Body of pancreas (tissue), 4 donors: ENCODE data around the gene EPB42.

Experiments used
- CTCF ChIP-seq, 7 experiments: fragments of 450-650 bp in 4 of 7; fragments of 200-600 bp in 3 of 7; sonication (generic) in 3 of 7; IDR thresholded peaks; one replicate each; pipeline ENCODE4 v1.5.1; 2016 to 2019; ENCODE audit warnings: antibody characterized with exemption in 7 of 7
- POLR2A ChIP-seq, 3 donors: fragments of 450-650 bp; IDR thresholded peaks; one replicate each; pipeline ENCODE4 v1.6.1; 2016; ENCODE audit warnings: antibody characterized with exemption in 3 of 3, mild to moderate bottlenecking in 2 of 3

- TF ChIP-seq POLR2A (IDR thresholded peaks at IDR 0.05) (no peak), CTCF (IDR thresholded peaks at IDR 0.05) (no peak)
Measured at GRCh38 chr15:43208052-43209002, 12.5 kb downstream of the EPB42 start.
